SU-DHL-6 (cell line): Measurements from ENCODE around the gene GRB10.

Experiments used
- EZH2phosphoT487 ChIP-seq: fragments of 200-600 bp; sonication (generic), shearing (Covaris generic); conservative IDR thresholded peaks from 2 replicates; pipeline ENCODE4 v1.6.1; 2018; ENCODE audit warnings: mild to moderate bottlenecking, antibody characterized with exemption, low read length, moderate library complexity, mixed read lengths
- TF ChIP-seq, protein P1 (sequence below): fragments of 200-600 bp; sonication (generic); IDR thresholded peaks from one replicate; pipeline ENCODE4 v1.5.1; 2017; ENCODE audit warnings: antibody characterized with exemption, mild to moderate bottlenecking, low read length, moderate library complexity; ENCODE audit not compliant: insufficient read depth, poor library complexity, severe bottlenecking

GRCh38 chr7:50684011-50684712 is 98.5 kb downstream of the GRB10 start:
- TF ChIP-seq, protein P1, sequence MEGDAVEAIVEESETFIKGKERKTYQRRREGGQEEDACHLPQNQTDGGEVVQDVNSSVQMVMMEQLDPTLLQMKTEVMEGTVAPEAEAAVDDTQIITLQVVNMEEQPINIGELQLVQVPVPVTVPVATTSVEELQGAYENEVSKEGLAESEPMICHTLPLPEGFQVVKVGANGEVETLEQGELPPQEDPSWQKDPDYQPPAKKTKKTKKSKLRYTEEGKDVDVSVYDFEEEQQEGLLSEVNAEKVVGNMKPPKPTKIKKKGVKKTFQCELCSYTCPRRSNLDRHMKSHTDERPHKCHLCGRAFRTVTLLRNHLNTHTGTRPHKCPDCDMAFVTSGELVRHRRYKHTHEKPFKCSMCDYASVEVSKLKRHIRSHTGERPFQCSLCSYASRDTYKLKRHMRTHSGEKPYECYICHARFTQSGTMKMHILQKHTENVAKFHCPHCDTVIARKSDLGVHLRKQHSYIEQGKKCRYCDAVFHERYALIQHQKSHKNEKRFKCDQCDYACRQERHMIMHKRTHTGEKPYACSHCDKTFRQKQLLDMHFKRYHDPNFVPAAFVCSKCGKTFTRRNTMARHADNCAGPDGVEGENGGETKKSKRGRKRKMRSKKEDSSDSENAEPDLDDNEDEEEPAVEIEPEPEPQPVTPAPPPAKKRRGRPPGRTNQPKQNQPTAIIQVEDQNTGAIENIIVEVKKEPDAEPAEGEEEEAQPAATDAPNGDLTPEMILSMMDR, result no peak
- TF ChIP-seq EZH2phosphoT487, result no peak
